Tibial nerve (tissue), 4 donors: ENCODE measurements around the gene MMP14. TPM values are rescaled to one million over a fixed set of nuclear protein-coding genes. Genes with fewer than 3 reads are reported as not detected.
A peak's percentile ranks its signal among the peaks of the same experiment; 100 is the strongest.
"Not testable (repeated sequence)": the region's sequence is repeated elsewhere in the genome, so short reads cannot be mapped to it uniquely, and the experiment has no call there.

ENCODE experiments used
- DNase-seq, 2 donors: peaks; one replicate each; pipeline ENCODE4 v3.0.0-alpha.2; 2019; ENCODE audit warnings: low spot score in 2 of 2
- H3K27ac ChIP-seq, 4 donors: fragments of 200-600 bp; sonication (generic) in 3 of 4; one replicate each; pipeline ENCODE4 v1.5.1; 2017 to 2019; ENCODE audit warnings: mild to moderate bottlenecking in 1 of 4
- H3K27me3 ChIP-seq, 2 donors: fragments of 200-600 bp; sonication (generic) in 1 of 2; one replicate each; pipeline versions ENCODE4 v1.5.1 to v1.6.0; 2017 to 2019
- H3K36me3 ChIP-seq, 3 donors: fragments of 200-600 bp; sonication (generic); one replicate each; pipeline ENCODE4 v1.5.1; 2018 to 2019
- H3K4me1 ChIP-seq, 4 donors: fragments of 200-600 bp; sonication (generic) in 3 of 4; one replicate each; pipeline ENCODE4 v1.5.1; 2017 to 2019
- H3K4me3 ChIP-seq, 4 donors: fragments of 200-600 bp; sonication (generic) in 3 of 4; one replicate each; pipeline ENCODE4 v1.5.1; 2017 to 2019; ENCODE audit warnings: mild to moderate bottlenecking in 1 of 4, moderate library complexity in 1 of 4
- H3K9me3 ChIP-seq, 4 donors: fragments of 200-600 bp; sonication (generic) in 3 of 4; one replicate each; pipeline ENCODE4 v1.5.1; 2017 to 2019
- CTCF ChIP-seq, 5 experiments: fragments of 200-600 bp in 3 of 5; fragments of 450-650 bp in 2 of 5; sonication (generic) in 3 of 5; IDR thresholded peaks; one replicate each; pipeline ENCODE4 v1.5.1; 2016 to 2019; ENCODE audit warnings: antibody characterized with exemption in 5 of 5, mild to moderate bottlenecking in 3 of 5, moderate library complexity in 2 of 5
- EP300 ChIP-seq, 2 donors: sonication (generic); formaldehyde crosslinking; IDR thresholded peaks; one replicate each; pipeline ENCODE4 v1.6.1; 2017; ENCODE audit warnings: antibody characterized with exemption in 2 of 2, mild to moderate bottlenecking in 1 of 2
- POLR2A ChIP-seq, 2 donors: fragments of 450-650 bp; IDR thresholded peaks; one replicate each; pipeline ENCODE4 v1.6.1; 2017; ENCODE audit warnings: antibody characterized with exemption in 2 of 2, mild to moderate bottlenecking in 2 of 2, moderate library complexity in 2 of 2
- WGBS, 2 donors: methylation state at CpG; one replicate each; pipeline ENCODE4 v1.1.5; 2018; 5-methylcytosine and 5-hydroxymethylcytosine counted together
- total RNA-seq, 4 donors: library from RNA; depleted of rRNA; stranded (reverse); fragments of >200 nt; gene quantifications; one replicate each; pipeline ENCODE4 v1.1.0, GENCODE V29; 2016

MMP14 gene
- total RNA-seq: 100 to 1,000 TPM; 101 to 222 (median 145) TPM

- peak; percentile 80 to 88 for DNase-seq
- 1% methylated on average over 46 of the region's 46 CpGs for whole genome bisulfite sequencing, 2 donors
These were observed at the start of gene MMP14 for GRCh38 chr14:22836301-22837113. MMP14 (plus strand) TSS chr14:22836585; CDS start chr14:22836818, 233 bp downstream.

GRCh38 chr14:22786685-22787084 is 49.7 kb upstream of the MMP14 start:
- H3K9me3 ChIP-seq: no peaks in the 10 kb centered on the region
- H3K27ac ChIP-seq: no peak overlapping the region
- no peak overlapping the region for H3K4me3 ChIP-seq
- no peaks in the 10 kb centered on the region for H3K36me3 ChIP-seq
- no peaks in the 10 kb centered on the region for H3K27me3 ChIP-seq
- DNase-seq: no peak
- H3K4me1 ChIP-seq: no peaks in the 10 kb centered on the region
- WGBS, 2 donors: 92 to 95% methylated on average over 4 of the region's 4 CpGs
- no peak for TF ChIP-seq CTCF (IDR thresholded peaks at IDR 0.05)
- TF ChIP-seq POLR2A (IDR thresholded peaks at IDR 0.05): no peak
- no peak for TF ChIP-seq EP300 (IDR thresholded peaks at IDR 0.05)

More at GRCh38 chr14:22836301-22837113, at the start of gene MMP14:
- peaks cover 0 to 31% (median 14%) of the 10 kb centered on the region in 3 donors for H3K36me3 ChIP-seq
- TF ChIP-seq EP300 (IDR thresholded peaks at IDR 0.05) (peak in 1 of 2 donors; percentile 96), CTCF (IDR thresholded peaks at IDR 0.05) (peak; percentile 14 to 56 (median 41)), POLR2A (IDR thresholded peaks at IDR 0.05) (peak; percentile 70 to 84)
- H3K4me3 ChIP-seq: peak within 1 kb of the TSS; percentile 75 to 99 (median 82)
- H3K4me1 ChIP-seq: peaks cover 0 to 41% (median 13%) of the 10 kb centered on the region in 4 donors
- no peaks in the 10 kb centered on the region for H3K27me3 ChIP-seq
- peak within 1 kb of the TSS; percentile 96 to 100 (median 96) for H3K27ac ChIP-seq
- H3K9me3 ChIP-seq: no peaks in the 10 kb centered on the region

GRCh38 chr14:22791301-22791700 is 45.1 kb upstream of the MMP14 start:
- Histone ChIP-seq H3K36me3 (no peaks in the 10 kb centered on the region), H3K27ac (no peak overlapping the region), H3K4me3 (no peak overlapping the region), H3K27me3 (no peaks in the 10 kb centered on the region), H3K4me1 (no peaks in the 10 kb centered on the region), H3K9me3 (no peaks in the 10 kb centered on the region)
- DNase-seq: no peak
- TF ChIP-seq CTCF (IDR thresholded peaks at IDR 0.05) (no peak), EP300 (IDR thresholded peaks at IDR 0.05) (no peak), POLR2A (IDR thresholded peaks at IDR 0.05) (no peak)
- 62 to 68% methylated on average over 3 of the region's 3 CpGs for WGBS, 2 donors

- no peak for DNase-seq
- H3K4me1 ChIP-seq: no peaks in the 10 kb centered on the region
- TF ChIP-seq CTCF (IDR thresholded peaks at IDR 0.05) (no peak), POLR2A (IDR thresholded peaks at IDR 0.05) (no peak), EP300 (IDR thresholded peaks at IDR 0.05) (no peak)
- no peaks in the 10 kb centered on the region for H3K36me3 ChIP-seq
- H3K27me3 ChIP-seq: no peaks in the 10 kb centered on the region
- H3K9me3 ChIP-seq: no peaks in the 10 kb centered on the region
- 86 to 89% methylated on average over 2 of the region's 2 CpGs for WGBS, 2 donors
- H3K27ac ChIP-seq: no peak overlapping the region
- H3K4me3 ChIP-seq: no peak overlapping the region
These were observed 44.2 kb upstream of the MMP14 start for GRCh38 chr14:22792158-22792557.

- H3K27ac ChIP-seq, H3K4me1 ChIP-seq, H3K27me3 ChIP-seq, H3K36me3 ChIP-seq, H3K9me3 ChIP-seq, H3K4me3 ChIP-seq, DNase-seq: not testable (repeated sequence)
- 79 to 84% methylated on average over 5 of the region's 5 CpGs for WGBS, 2 donors
These were observed 42.8 kb upstream of the MMP14 start for GRCh38 chr14:22793550-22793949.
